HCT116 (cell line): ENCODE data around the gene OPN3. TPM values are rescaled to one million over a fixed set of nuclear protein-coding genes. Genes with fewer than 3 reads are reported as not detected.

ENCODE experiments used
- ATAC-seq: fragments of 200-7000 bp; cut with Tn5 transposase; 2 replicates; pipeline ENCODE4 v1.9.1; 2020; ENCODE audit warnings: mild to moderate bottlenecking, moderate library complexity
- BruUV-seq: library from RNA; stranded (reverse); fragments of 400-500 nt; replicated peaks from 2 replicates; lab custom pipeline; 2021; lab: Mats Ljungman, UMichigan
- CTCF ChIA-PET: fragments of 300-600 bp; sonication (Branson Sonifier 250); formaldehyde crosslinking; loops from one replicate; lab custom pipeline; 2021; ENCODE audit warnings: antibody characterized with exemption; lab: Charles Lee
- POLR2A ChIA-PET: fragments of 300-600, 350-600 bp; sonication (Branson Sonifier 250); formaldehyde crosslinking; loops from one replicate; lab custom pipeline; 2021; ENCODE audit warnings: antibody characterized with exemption; lab: Charles Lee
- RAD21 ChIA-PET, 2 experiments: fragments of 300-600 bp; sonication (Branson Sonifier 250); formaldehyde crosslinking; loops; one replicate each; lab custom pipeline; 2023; ENCODE audit warnings: low total read pairs in 2 of 2; ENCODE audit not compliant: uncharacterized antibody in 2 of 2, unreplicated experiment in 2 of 2, low non-redundant PET in 1 of 2; lab: Charles Lee
- DNase-seq: peaks from one replicate; pipeline ENCODE4 v3.0.0-alpha.2; 2010; ENCODE audit warnings: low read depth, low spot score
- H2AFZ ChIP-seq: fragments of 200-600 bp; shearing (Covaris generic), sonication (generic); 2 replicates; pipeline ENCODE4 v1.6.1; 2017; ENCODE audit warnings: low read depth, mixed run types, mixed read lengths, antibody characterized with exemption, low read length; ENCODE audit not compliant: poor library complexity, severe bottlenecking
- H3K27ac ChIP-seq: 2 replicates; pipeline ENCODE4 v1.5.1; 2012; ENCODE audit warnings: low read depth, low read length
- H3K27me3 ChIP-seq: fragments of 200-600 bp; sonication (generic); 2 replicates; pipeline ENCODE4 v1.6.1; 2016; ENCODE audit warnings: mixed run types, low read length, mixed read lengths; ENCODE audit not compliant: insufficient read depth
- H3K36me3 ChIP-seq, 2 experiments: fragments of 200-500 bp in 1 of 2; fragments of 200-600 bp in 1 of 2; sonication (Bioruptor generic) in 1 of 2; sonication (generic) in 1 of 2; 2 replicates each; pipeline versions ENCODE4 v1.5.1 to v1.6.1; 2014 to 2016; ENCODE audit warnings: low read length in 2 of 2, inconsistent platforms in 1 of 2, mixed read lengths in 1 of 2, mixed run types in 1 of 2; ENCODE audit not compliant: insufficient read depth in 2 of 2, control insufficient read depth in 1 of 2
- H3K4me1 ChIP-seq, 2 experiments: fragments of 200-600 bp in 1 of 2; sonication (generic) in 1 of 2; 2 replicates each; pipeline versions ENCODE4 v1.5.1 to v1.6.1; 2012 to 2017; ENCODE audit warnings: low read length in 2 of 2, inconsistent platforms in 1 of 2, mild to moderate bottlenecking in 1 of 2, mixed read lengths in 1 of 2, mixed run types in 1 of 2, moderate library complexity in 1 of 2; ENCODE audit not compliant: insufficient read depth in 2 of 2, control insufficient read depth in 1 of 2
- H3K4me2 ChIP-seq: fragments of 200-600 bp; sonication (generic); 2 replicates; pipeline ENCODE4 v1.6.1; 2017; ENCODE audit warnings: mixed run types, low read length, mixed read lengths
- H3K4me3 ChIP-seq, 2 experiments: fragments of 200-600 bp in 1 of 2; sonication (generic) in 1 of 2; replicated peaks in 1 of 2; 2 replicates each; pipeline ENCODE4 v1.5.1; 2011 to 2016; ENCODE audit warnings: low read length in 2 of 2, control low read depth in 1 of 2, low read depth in 1 of 2, mild to moderate bottlenecking in 1 of 2, mixed read lengths in 1 of 2, mixed run types in 1 of 2
- H3K79me2 ChIP-seq: fragments of 200-600 bp; sonication (generic); 2 replicates; pipeline ENCODE4 v1.6.1; 2017; ENCODE audit warnings: mild to moderate bottlenecking, mixed run types, low read length, moderate library complexity, mixed read lengths; ENCODE audit not compliant: insufficient read depth
- H3K9ac ChIP-seq: fragments of 200-600 bp; sonication (generic); 2 replicates; pipeline ENCODE4 v1.6.1; 2016; ENCODE audit warnings: low read length, mixed read lengths
- H3K9me2 ChIP-seq: fragments of 200-600 bp; sonication (generic), shearing (Covaris generic); 2 replicates; pipeline ENCODE4 v1.6.1; 2017; ENCODE audit warnings: mixed run types, mild to moderate bottlenecking, moderate library complexity; ENCODE audit not compliant: insufficient read depth
- H3K9me3 ChIP-seq, 2 experiments: fragments of 200-500 bp in 1 of 2; fragments of 200-600 bp in 1 of 2; sonication (Bioruptor generic) in 1 of 2; sonication (generic) in 1 of 2; 2 replicates each; pipeline ENCODE4 v1.6.1; 2014 to 2017; ENCODE audit warnings: low read length in 2 of 2, mixed read lengths in 2 of 2, inconsistent platforms in 1 of 2, low read depth in 1 of 2, mild to moderate bottlenecking in 1 of 2, mixed run types in 1 of 2, moderate library complexity in 1 of 2; ENCODE audit not compliant: control insufficient read depth in 1 of 2, insufficient read depth in 1 of 2
- H4K20me1 ChIP-seq: fragments of 200-600 bp; sonication (generic), shearing (Covaris generic); 2 replicates; pipeline ENCODE4 v1.6.1; 2017; ENCODE audit warnings: mixed run types, mild to moderate bottlenecking, moderate library complexity; ENCODE audit not compliant: insufficient read depth
- CEBPB ChIP-seq: IDR thresholded peaks from 2 replicates; pipeline ENCODE4 v1.6.1; 2012; ENCODE audit warnings: low read depth
- CTCF ChIP-seq, 3 experiments: fragments of 200-600 bp in 1 of 3; sonication (generic) in 1 of 3; IDR thresholded peaks in 2 of 3; conservative IDR thresholded peaks in 1 of 3; 2 replicates each; pipeline ENCODE4 v1.5.1; 2012 to 2017; ENCODE audit warnings: low read depth in 2 of 3, low read length in 2 of 3, antibody characterized with exemption in 1 of 3, borderline replicate concordance in 1 of 3, control low read depth in 1 of 3, mild to moderate bottlenecking in 1 of 3, mixed read lengths in 1 of 3, mixed run types in 1 of 3, moderate library complexity in 1 of 3; ENCODE audit not compliant: insufficient read depth in 1 of 3
- ELF1 ChIP-seq: IDR thresholded peaks from 2 replicates; pipeline ENCODE4 v1.6.1; 2012; ENCODE audit warnings: low read depth, borderline replicate concordance
- EZH2 ChIP-seq: fragments of 200-600 bp; sonication (generic); IDR thresholded peaks from 2 replicates; pipeline ENCODE4 v1.6.1; 2017; ENCODE audit warnings: antibody characterized with exemption, mixed run types
- EZH2phosphoT487 ChIP-seq: fragments of 200-600 bp; IDR thresholded peaks from 2 replicates; pipeline ENCODE4 v1.6.1; 2018; ENCODE audit warnings: antibody characterized with exemption, borderline replicate concordance
- FOSL1 ChIP-seq: IDR thresholded peaks from 2 replicates; pipeline ENCODE4 v1.6.1; 2012; ENCODE audit warnings: low read depth
- JUND ChIP-seq: IDR thresholded peaks from 2 replicates; pipeline ENCODE4 v1.6.1; 2012
- MAX ChIP-seq: IDR thresholded peaks from 2 replicates; pipeline ENCODE4 v1.6.1; 2012
- POLR2A ChIP-seq: IDR thresholded peaks from 2 replicates; pipeline ENCODE4 v1.7.0; 2011; ENCODE audit warnings: borderline replicate concordance; ENCODE audit not compliant: insufficient read depth, insufficient read length; ENCODE audit errors: extremely low read depth
- SP1 ChIP-seq: IDR thresholded peaks from 2 replicates; pipeline ENCODE4 v1.6.1; 2012; ENCODE audit warnings: low read depth
- SRF ChIP-seq: IDR thresholded peaks from 2 replicates; pipeline ENCODE4 v1.6.1; 2012; ENCODE audit warnings: low read depth
- TCF7L2 ChIP-seq: IDR thresholded peaks from 2 replicates; pipeline ENCODE4 v1.7.0; 2011; ENCODE audit warnings: borderline replicate concordance, inconsistent platforms; ENCODE audit not compliant: insufficient read depth, insufficient read length; ENCODE audit errors: extremely low read depth
- YY1 ChIP-seq: IDR thresholded peaks from 2 replicates; pipeline ENCODE4 v1.6.1; 2011; ENCODE audit warnings: low read length, low read depth, moderate library complexity, mild to moderate bottlenecking; ENCODE audit not compliant: insufficient replicate concordance; ENCODE audit errors: extremely low read depth
- ZBTB33 ChIP-seq: IDR thresholded peaks from 2 replicates; pipeline ENCODE4 v1.6.1; 2011; ENCODE audit warnings: mild to moderate bottlenecking, low read length, moderate library complexity; ENCODE audit not compliant: insufficient replicate concordance; ENCODE audit errors: extremely low read depth
- ZNF274 ChIP-seq: fragments of 200-500 bp; sonication (Bioruptor generic); IDR thresholded peaks from 2 replicates; pipeline ENCODE4 v1.6.1; 2014; ENCODE audit warnings: mild to moderate bottlenecking, low read depth, low read length, inconsistent platforms
- intact Hi-C: fragments of 100-400 bp; cut with micrococcal nuclease; formaldehyde crosslinking; loops from 2 replicates; pipeline ENCODE4 v1.10.0; 2022
- total RNA-seq: library from RNA; stranded (reverse); gene quantifications from one replicate; pipeline ENCODE4 v1.2.1, GENCODE V29; 2021; ENCODE audit not compliant: unreplicated experiment

OPN3 gene
- total RNA-seq, 1 experiment from 2014 or later = 6.1 TPM

GRCh38 chr1:241654019-241654418, 13.8 kb upstream of the OPN3 start:
- BruUV-seq = no TSS peak
- ChIA-PET RAD21 (no interaction called here), POLR2A (no interaction called here), CTCF (no interaction called here)
- no peaks in the 10 kb centered on the region for H3K36me3 ChIP-seq
- no peak overlapping the region for H2AFZ ChIP-seq
- no peaks in the 10 kb centered on the region for H3K9me3 ChIP-seq
- no peak overlapping the region for H3K27ac ChIP-seq
- TF ChIP-seq EZH2 (no peak), ELF1 (no peak), JUND (no peak), MAX (no peak), SRF (no peak), SP1 (no peak), TCF7L2 (no peak), EZH2phosphoT487 (no peak), CTCF (IDR thresholded peaks at IDR 0.05 in 2 of 3, conservative IDR thresholded peaks at IDR 0.05 in 1 of 3; ENCODE audit: borderline replicate concordance in 1 of 3, insufficient read depth in 1 of 3, low read depth in 2 of 3, low read length in 2 of 3) (no peak), ZBTB33 (no peak), FOSL1 (no peak), POLR2A (no peak), ZNF274 (no peak), YY1 (no peak), CEBPB (no peak)
- no peaks in the 10 kb centered on the region for H4K20me1 ChIP-seq
- H3K27me3 ChIP-seq = no peaks in the 10 kb centered on the region
- no peak overlapping the region for H3K4me2 ChIP-seq
- H3K79me2 ChIP-seq = no peaks in the 10 kb centered on the region
- H3K9me2 ChIP-seq = no peaks in the 10 kb centered on the region
- ATAC-seq = no peak
- intact Hi-C loops = no loop called here
- no peak overlapping the region for H3K9ac ChIP-seq
- no peak overlapping the region for H3K4me3 ChIP-seq
- no peak for DNase-seq
- no peaks in the 10 kb centered on the region for H3K4me1 ChIP-seq
